K562 (cell line): ENCODE measurements around the gene SCYL1. TPM values are rescaled to one million over a fixed set of nuclear protein-coding genes. Genes with fewer than 3 reads are reported as not detected.

Source experiments
- CXXC5 ChIP-seq: fragments of 250-450 bp; sonication (Bioruptor Pico); IDR thresholded peaks from 2 replicates; pipeline ENCODE4 v1.8.0; 2022; ENCODE audit warnings: inconsistent platforms, mild to moderate bottlenecking, moderate library complexity
- ELF2 ChIP-seq: fragments of 250-450 bp; sonication (Bioruptor Pico); IDR thresholded peaks from 2 replicates; pipeline ENCODE4 v1.5.0; 2021; ENCODE audit warnings: mild to moderate bottlenecking
- ETV6 ChIP-seq, 3 experiments: fragments of 150-350 bp in 1 of 3; sonication (generic) in 1 of 3; formaldehyde crosslinking in 1 of 3; IDR thresholded peaks; 2 replicates each; pipeline versions ENCODE4 v1.6.1 to v1.8.0; 2014 to 2022; ENCODE audit warnings: borderline replicate concordance in 2 of 3, low read depth in 2 of 3, antibody characterized with exemption in 1 of 3, low read length in 1 of 3, mild to moderate bottlenecking in 1 of 3, missing genetic modification reagents in 1 of 3
- EWSR1 ChIP-seq: fragments of 450-650 bp; IDR thresholded peaks from 2 replicates; pipeline ENCODE4 v1.6.1; 2018; ENCODE audit warnings: borderline replicate concordance, mild to moderate bottlenecking, low read depth, moderate library complexity; ENCODE audit not compliant: partially characterized antibody
- FOXJ3 ChIP-seq: sonication (generic); formaldehyde crosslinking; IDR thresholded peaks from 2 replicates; pipeline ENCODE4 v1.4.0; 2020; ENCODE audit warnings: mild to moderate bottlenecking, missing genetic modification reagents
- HNRNPH1 ChIP-seq: fragments of 200-400 bp; formaldehyde crosslinking; optimal IDR thresholded peaks from 2 replicates; pipeline ENCODE3; 2017; ENCODE audit warnings: low read depth, mild to moderate bottlenecking, low read length, moderate library complexity
- MAFG ChIP-seq: fragments of 450-650 bp; conservative IDR thresholded peaks from 2 replicates; pipeline ENCODE4 v1.6.1; 2016; ENCODE audit warnings: missing genetic modification characterization, missing compliant biosample characterization
- MBD2 ChIP-seq: sonication (generic); IDR thresholded peaks from 2 replicates; pipeline ENCODE4 v1.6.1; 2016; ENCODE audit warnings: low read depth, borderline replicate concordance
- MEF2D ChIP-seq: conservative IDR thresholded peaks from 2 replicates; pipeline ENCODE4 v1.6.1; 2016; ENCODE audit warnings: low read depth, missing genetic modification characterization, missing compliant biosample characterization
- NFYB ChIP-seq: IDR thresholded peaks from 2 replicates; pipeline ENCODE4 v1.6.1; 2011; ENCODE audit warnings: mild to moderate bottlenecking, moderate library complexity; ENCODE audit not compliant: insufficient read length; ENCODE audit errors: extremely low read depth
- POLR2AphosphoS5 ChIP-seq: IDR thresholded peaks from 2 replicates; pipeline ENCODE4 v1.6.1; 2011; ENCODE audit warnings: mild to moderate bottlenecking, low read depth, low read length, moderate library complexity; ENCODE audit not compliant: control insufficient read depth, insufficient read depth
- POLR2G ChIP-seq: fragments of 200-400 bp; formaldehyde crosslinking; IDR thresholded peaks from 2 replicates; pipeline ENCODE4 v1.6.1; 2017; ENCODE audit warnings: low read depth, mild to moderate bottlenecking, antibody characterized with exemption, low read length, moderate library complexity
- SMARCA4 ChIP-seq: fragments of 450-650 bp; IDR thresholded peaks from 2 replicates; pipeline ENCODE4 v1.6.1; 2016
- SMC3 ChIP-seq: conservative IDR thresholded peaks from 2 replicates; pipeline ENCODE4 v1.6.1; 2011; ENCODE audit warnings: low read depth, low read length, improper control_type of control experiment; ENCODE audit not compliant: insufficient read depth
- STAT5B ChIP-seq: fragments of 250-450 bp; sonication (Bioruptor Pico); IDR thresholded peaks from 2 replicates; pipeline ENCODE4 v1.8.0; 2021; ENCODE audit warnings: mild to moderate bottlenecking, inconsistent platforms
- TCFL5 ChIP-seq: fragments of 250-450 bp; sonication (Bioruptor Pico); conservative IDR thresholded peaks from 2 replicates; pipeline ENCODE4 v1.6.1; 2021; ENCODE audit warnings: mild to moderate bottlenecking, moderate library complexity, matching md5 sums
- ZFP36 ChIP-seq: fragments of 150-350 bp; IDR thresholded peaks from 2 replicates; pipeline ENCODE4 v1.6.1; 2018; ENCODE audit warnings: low read length, low read depth; ENCODE audit not compliant: partially characterized antibody
- ZNF431 ChIP-seq: sonication (generic); formaldehyde crosslinking; IDR thresholded peaks from 2 replicates; pipeline ENCODE4 v1.8.0; 2022; ENCODE audit warnings: mild to moderate bottlenecking, missing genetic modification reagents
- ZNF699 ChIP-seq: fragments of 250-450 bp; sonication (Bioruptor Pico); IDR thresholded peaks from 2 replicates; pipeline ENCODE4 v1.8.0; 2021; ENCODE audit warnings: mild to moderate bottlenecking, moderate library complexity; ENCODE audit not compliant: insufficient replicate concordance
- polyA plus RNA-seq, 8 experiments: library from polyadenylated mRNA; depleted of rRNA in 4 of 8; stranded (reverse) in 5 of 8; unstranded in 3 of 8; fragments of >200 nt; fragmentation: Nextera tagmentation in 2 of 8; fragmentation: Illumina TruSeq in 1 of 8; extraction: Ambion mirVana in 2 of 8; extraction: Trizol in 1 of 8; gene quantifications; 2 replicates each; pipeline versions ENCODE4 v1.2.1 to v1.2.3, GENCODE V29; 2011 to 2014; ENCODE audit warnings: inconsistent platforms in 1 of 8, missing spikeins in 1 of 8
- total RNA-seq, 7 experiments: library from RNA; depleted of rRNA in 6 of 7; stranded (reverse); fragments of >200 nt in 6 of 7; fragmentation: Illumina TruSeq in 2 of 7; extraction: Trizol in 2 of 7; gene quantifications; 2 replicates each; pipeline versions ENCODE4 v1.2.1 to v1.2.3, GENCODE V29; 2011 to 2021; ENCODE audit warnings: low replicate concordance in 1 of 7
- TF ChIP-seq, protein P1 (sequence below): fragments of 450-650 bp; IDR thresholded peaks from 2 replicates; pipeline ENCODE4 v1.6.1; 2017; ENCODE audit warnings: antibody characterized with exemption, mild to moderate bottlenecking
- TF ChIP-seq, protein P2 (sequence below): fragments of 250-450 bp; sonication (Bioruptor Pico); IDR thresholded peaks from 2 replicates; pipeline ENCODE4 v1.8.0; 2021; ENCODE audit warnings: borderline replicate concordance, mild to moderate bottlenecking, moderate library complexity; ENCODE audit not compliant: poor library complexity, severe bottlenecking
- TF ChIP-seq, protein P3 (sequence below): fragments of 450-650 bp; IDR thresholded peaks from 2 replicates; pipeline ENCODE4 v1.6.1; 2016; ENCODE audit warnings: low read depth, mild to moderate bottlenecking, moderate library complexity

The SCYL1 gene
- total and polyA plus RNA-seq, 9 of the 15 experiments (the other 6 are each of a cell fraction or from before 2014, with no cell fraction given) = 1.9 to 145 (median 57.6) TPM

DNA sequence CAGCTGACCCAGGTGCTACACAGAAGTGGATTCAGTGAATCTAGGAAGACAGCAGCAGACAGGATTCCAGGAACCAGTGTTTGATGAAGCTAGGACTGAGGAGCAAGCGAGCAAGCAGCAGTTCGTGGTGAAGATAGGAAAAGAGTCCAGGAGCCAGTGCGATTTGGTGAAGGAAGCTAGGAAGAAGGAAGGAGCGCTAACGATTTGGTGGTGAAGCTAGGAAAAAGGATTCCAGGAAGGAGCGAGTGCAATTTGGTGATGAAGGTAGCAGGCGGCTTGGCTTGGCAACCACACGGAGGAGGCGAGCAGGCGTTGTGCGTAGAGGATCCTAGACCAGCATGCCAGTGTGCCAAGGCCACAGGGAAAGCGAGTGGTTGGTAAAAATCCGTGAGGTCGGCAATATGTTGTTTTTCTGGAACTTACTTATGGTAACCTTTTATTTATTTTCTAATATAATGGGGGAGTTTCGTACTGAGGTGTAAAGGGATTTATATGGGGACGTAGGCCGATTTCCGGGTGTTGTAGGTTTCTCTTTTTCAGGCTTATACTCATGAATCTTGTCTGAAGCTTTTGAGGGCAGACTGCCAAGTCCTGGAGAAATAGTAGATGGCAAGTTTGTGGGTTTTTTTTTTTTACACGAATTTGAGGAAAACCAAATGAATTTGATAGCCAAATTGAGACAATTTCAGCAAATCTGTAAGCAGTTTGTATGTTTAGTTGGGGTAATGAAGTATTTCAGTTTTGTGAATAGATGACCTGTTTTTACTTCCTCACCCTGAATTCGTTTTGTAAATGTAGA is 24.3 kb upstream of the SCYL1 start (continued):
- TF ChIP-seq HNRNPH1 = no peak
- no peak for TF ChIP-seq ZNF431
- TF ChIP-seq MBD2 = no peak
- TF ChIP-seq, protein P1, sequence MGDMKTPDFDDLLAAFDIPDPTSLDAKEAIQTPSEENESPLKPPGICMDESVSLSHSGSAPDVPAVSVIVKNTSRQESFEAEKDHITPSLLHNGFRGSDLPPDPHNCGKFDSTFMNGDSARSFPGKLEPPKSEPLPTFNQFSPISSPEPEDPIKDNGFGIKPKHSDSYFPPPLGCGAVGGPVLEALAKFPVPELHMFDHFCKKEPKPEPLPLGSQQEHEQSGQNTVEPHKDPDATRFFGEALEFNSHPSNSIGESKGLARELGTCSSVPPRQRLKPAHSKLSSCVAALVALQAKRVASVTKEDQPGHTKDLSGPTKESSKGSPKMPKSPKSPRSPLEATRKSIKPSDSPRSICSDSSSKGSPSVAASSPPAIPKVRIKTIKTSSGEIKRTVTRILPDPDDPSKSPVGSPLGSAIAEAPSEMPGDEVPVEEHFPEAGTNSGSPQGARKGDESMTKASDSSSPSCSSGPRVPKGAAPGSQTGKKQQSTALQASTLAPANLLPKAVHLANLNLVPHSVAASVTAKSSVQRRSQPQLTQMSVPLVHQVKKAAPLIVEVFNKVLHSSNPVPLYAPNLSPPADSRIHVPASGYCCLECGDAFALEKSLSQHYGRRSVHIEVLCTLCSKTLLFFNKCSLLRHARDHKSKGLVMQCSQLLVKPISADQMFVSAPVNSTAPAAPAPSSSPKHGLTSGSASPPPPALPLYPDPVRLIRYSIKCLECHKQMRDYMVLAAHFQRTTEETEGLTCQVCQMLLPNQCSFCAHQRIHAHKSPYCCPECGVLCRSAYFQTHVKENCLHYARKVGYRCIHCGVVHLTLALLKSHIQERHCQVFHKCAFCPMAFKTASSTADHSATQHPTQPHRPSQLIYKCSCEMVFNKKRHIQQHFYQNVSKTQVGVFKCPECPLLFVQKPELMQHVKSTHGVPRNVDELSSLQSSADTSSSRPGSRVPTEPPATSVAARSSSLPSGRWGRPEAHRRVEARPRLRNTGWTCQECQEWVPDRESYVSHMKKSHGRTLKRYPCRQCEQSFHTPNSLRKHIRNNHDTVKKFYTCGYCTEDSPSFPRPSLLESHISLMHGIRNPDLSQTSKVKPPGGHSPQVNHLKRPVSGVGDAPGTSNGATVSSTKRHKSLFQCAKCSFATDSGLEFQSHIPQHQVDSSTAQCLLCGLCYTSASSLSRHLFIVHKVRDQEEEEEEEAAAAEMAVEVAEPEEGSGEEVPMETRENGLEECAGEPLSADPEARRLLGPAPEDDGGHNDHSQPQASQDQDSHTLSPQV = no peak
- no peak for TF ChIP-seq ELF2 (CRISPR knock-in tag)
- TF ChIP-seq TCFL5 (CRISPR knock-in tag) = peak; percentile 24; the same call in 1 of the 2 replicates
- TF ChIP-seq, protein P2, sequence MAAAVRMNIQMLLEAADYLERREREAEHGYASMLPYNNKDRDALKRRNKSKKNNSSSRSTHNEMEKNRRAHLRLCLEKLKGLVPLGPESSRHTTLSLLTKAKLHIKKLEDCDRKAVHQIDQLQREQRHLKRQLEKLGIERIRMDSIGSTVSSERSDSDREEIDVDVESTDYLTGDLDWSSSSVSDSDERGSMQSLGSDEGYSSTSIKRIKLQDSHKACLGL (CRISPR knock-in tag) = no peak
- TF ChIP-seq STAT5B (CRISPR knock-in tag) = no peak
- no peak for TF ChIP-seq ZFP36
- TF ChIP-seq POLR2G = peak; percentile 86
- peak; percentile 98 for TF ChIP-seq POLR2AphosphoS5
- no peak for TF ChIP-seq NFYB
- no peak for TF ChIP-seq FOXJ3 (CRISPR knock-in tag)
- TF ChIP-seq CXXC5 (CRISPR knock-in tag) = 0 out of 2 replicates have a peak, but pooled peaks have one; percentile 10
- peak in 1 of 2 experiments; percentile 29; a peak in 1 of 4 replicates for TF ChIP-seq ETV6 (IDR thresholded peaks at IDR 0.05; ENCODE audit: borderline replicate concordance in 1 of 2, low read depth in 2 of 2, low read length in 1 of 2)
- TF ChIP-seq ETV6 (CRISPR knock-in tag; IDR thresholded peaks at IDR 0.05; ENCODE audit: borderline replicate concordance) = no peak; the same call in 1 of the 2 replicates
- TF ChIP-seq, protein P3, sequence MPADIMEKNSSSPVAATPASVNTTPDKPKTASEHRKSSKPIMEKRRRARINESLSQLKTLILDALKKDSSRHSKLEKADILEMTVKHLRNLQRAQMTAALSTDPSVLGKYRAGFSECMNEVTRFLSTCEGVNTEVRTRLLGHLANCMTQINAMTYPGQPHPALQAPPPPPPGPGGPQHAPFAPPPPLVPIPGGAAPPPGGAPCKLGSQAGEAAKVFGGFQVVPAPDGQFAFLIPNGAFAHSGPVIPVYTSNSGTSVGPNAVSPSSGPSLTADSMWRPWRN = no peak
- no peak for TF ChIP-seq MAFG
- TF ChIP-seq SMC3 = no peak
- TF ChIP-seq SMARCA4 = no peak
- TF ChIP-seq MEF2D (tag) = 0 out of 2 replicates have a peak, but pooled peaks have one; percentile 6
- TF ChIP-seq EWSR1 = peak; percentile 81
- no peak for TF ChIP-seq ZNF699 (CRISPR knock-in tag)
